Kidney (tissue), 14 donors: Measurements from ENCODE around the gene NDUFA8. TPM values are rescaled to one million over a fixed set of nuclear protein-coding genes. Genes with fewer than 3 reads are reported as not detected.

Experiments used
- DNase-seq, 5 donors: peaks; one replicate each; pipeline ENCODE4 v3.0.0-alpha.2; 2013 to 2020
- FAIRE-seq: peaks from 2 replicates; lab custom pipeline; 2012; peaks lifted over from hg19 to GRCh38; lab: Jason Lieb, UNC
- H3K27ac ChIP-seq, 2 donors: one replicate each; pipeline ENCODE4 v1.7.0; 2013; ENCODE audit warnings: low read depth in 2 of 2, low read length in 2 of 2, inconsistent platforms in 1 of 2
- H3K27me3 ChIP-seq: one replicate; pipeline ENCODE4 v1.7.1; 2013; ENCODE audit warnings: low read length, inconsistent platforms; ENCODE audit not compliant: control insufficient read depth, insufficient read depth
- H3K36me3 ChIP-seq, 3 donors: one replicate each; pipeline versions ENCODE4 v1.7.0 to v1.7.1; 2013; ENCODE audit warnings: low read length in 3 of 3, control low read depth in 1 of 3, inconsistent platforms in 1 of 3; ENCODE audit not compliant: insufficient read depth in 3 of 3, control insufficient read depth in 2 of 3
- H3K4me1 ChIP-seq, 3 donors: one replicate each; pipeline versions ENCODE4 v1.7.0 to v1.7.1; 2013; ENCODE audit warnings: low read length in 3 of 3, inconsistent platforms in 1 of 3, low read depth in 1 of 3; ENCODE audit not compliant: control insufficient read depth in 2 of 3, insufficient read depth in 2 of 3
- H3K4me3 ChIP-seq, 3 donors: one replicate each; pipeline versions ENCODE4 v1.7.0 to v1.8.1; 2013; ENCODE audit warnings: low read length in 3 of 3, control low read depth in 1 of 3, inconsistent platforms in 1 of 3
- H3K9ac ChIP-seq, 3 donors: one replicate each; pipeline versions ENCODE4 v1.7.0 to v1.7.1; 2013; ENCODE audit warnings: low read length in 3 of 3, control low read depth in 1 of 3, inconsistent platforms in 1 of 3
- H3K9me3 ChIP-seq, 3 donors: one replicate each; pipeline versions ENCODE4 v1.7.0 to v1.7.1; 2013; ENCODE audit warnings: low read length in 3 of 3, control low read depth in 1 of 3, inconsistent platforms in 1 of 3; ENCODE audit not compliant: control insufficient read depth in 2 of 3, insufficient read depth in 1 of 3
- intact Hi-C: fragments of 100-400 bp; cut with DNase I; formaldehyde crosslinking; loops from one replicate; pipeline ENCODE4 v1.11.1; 2022
- polyA plus RNA-seq: library from polyadenylated mRNA; stranded (reverse); fragments of 350-450 nt; fragmentation: Illumina TruSeq; extraction: RNeasy Lipid Tissue Mini Kit (QIAGEN cat#74804); gene quantifications from one replicate; pipeline ENCODE4 v1.2.3, GENCODE V29; 2014; ENCODE audit warnings: low read depth, low replicate concordance; ENCODE audit not compliant: insufficient read depth
- total RNA-seq: library from RNA; stranded (reverse); fragmentation: NEBNext Ultra II Directional; extraction: Animal tissue kit (Norgen Biotek cat#: 25700); gene quantifications from one replicate; pipeline ENCODE4 v1.2.1, GENCODE V29; 2021
- TF ChIP-seq, protein P1 (sequence below): IDR thresholded peaks from 3 replicates; pipeline ENCODE4 v1.5.1; 2012; ENCODE audit warnings: mild to moderate bottlenecking, moderate library complexity, borderline replicate concordance; ENCODE audit not compliant: insufficient read depth; ENCODE audit errors: extremely low read depth
- donor health status: control.
- donor health status: control.
- donor health status: control.
- donor health status: control.
- donor health status: control.
- donor health status: DM: yes; HTN: yes; CAD: no.
- donor health status: Normal renal cell carcinoma (clear cell type).

Gene NDUFA8
- total and polyA plus RNA-seq, 2 donors from 2014 or later: 42.5 to 264 TPM

DNA sequence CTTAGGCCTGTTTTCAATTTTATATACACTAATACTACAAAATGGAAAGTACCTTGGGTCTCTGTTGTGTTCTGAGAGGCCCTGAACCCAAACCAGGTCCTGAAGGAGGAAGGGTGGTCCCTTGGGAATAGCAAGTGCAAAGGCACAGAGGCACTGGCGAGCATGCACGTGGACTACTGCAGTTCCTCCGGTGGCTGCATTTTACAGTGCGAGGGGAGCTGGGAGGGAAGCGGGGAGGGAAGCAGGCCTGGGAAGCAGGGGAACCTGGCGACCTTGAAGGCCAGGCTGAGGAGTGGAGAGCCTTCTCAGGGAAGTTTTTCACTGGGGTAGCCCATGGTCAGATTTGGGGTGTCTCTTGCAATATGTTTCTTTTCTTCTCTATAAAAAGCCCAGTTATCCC is 34.1 kb upstream of the NDUFA8 start:
- FAIRE-seq: no peak
- intact Hi-C loops: no loop called here

DNA sequence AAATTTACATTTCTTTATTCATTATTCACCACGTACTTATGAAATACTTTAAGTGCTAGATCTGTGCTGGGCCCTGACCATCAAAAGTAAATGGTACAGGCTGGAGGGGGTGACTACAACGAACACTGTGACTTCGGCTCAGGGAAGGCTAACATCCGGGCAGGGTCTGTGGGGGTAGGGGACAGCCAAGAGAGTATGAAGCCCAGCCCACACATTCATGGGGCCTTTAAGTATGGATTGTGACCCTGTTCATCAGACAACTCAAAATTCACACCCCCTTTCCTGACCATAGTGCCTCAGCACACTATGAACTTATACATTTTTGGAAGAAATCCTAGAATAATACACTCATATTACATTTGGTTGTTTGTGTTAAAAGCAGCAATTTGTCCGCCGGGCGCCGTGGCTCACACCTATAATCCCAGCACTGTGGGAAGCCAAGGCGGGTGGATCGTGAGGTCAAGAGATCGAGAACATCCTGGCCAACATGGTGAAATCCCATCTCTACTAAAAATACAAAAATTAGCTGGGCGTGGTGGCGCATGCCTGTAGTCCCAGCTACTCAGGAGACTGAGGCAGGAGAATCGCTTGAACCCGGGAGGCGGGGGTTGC is 33.4 kb upstream of the NDUFA8 start:
- DNase-seq: no peak
- TF ChIP-seq, protein P1, sequence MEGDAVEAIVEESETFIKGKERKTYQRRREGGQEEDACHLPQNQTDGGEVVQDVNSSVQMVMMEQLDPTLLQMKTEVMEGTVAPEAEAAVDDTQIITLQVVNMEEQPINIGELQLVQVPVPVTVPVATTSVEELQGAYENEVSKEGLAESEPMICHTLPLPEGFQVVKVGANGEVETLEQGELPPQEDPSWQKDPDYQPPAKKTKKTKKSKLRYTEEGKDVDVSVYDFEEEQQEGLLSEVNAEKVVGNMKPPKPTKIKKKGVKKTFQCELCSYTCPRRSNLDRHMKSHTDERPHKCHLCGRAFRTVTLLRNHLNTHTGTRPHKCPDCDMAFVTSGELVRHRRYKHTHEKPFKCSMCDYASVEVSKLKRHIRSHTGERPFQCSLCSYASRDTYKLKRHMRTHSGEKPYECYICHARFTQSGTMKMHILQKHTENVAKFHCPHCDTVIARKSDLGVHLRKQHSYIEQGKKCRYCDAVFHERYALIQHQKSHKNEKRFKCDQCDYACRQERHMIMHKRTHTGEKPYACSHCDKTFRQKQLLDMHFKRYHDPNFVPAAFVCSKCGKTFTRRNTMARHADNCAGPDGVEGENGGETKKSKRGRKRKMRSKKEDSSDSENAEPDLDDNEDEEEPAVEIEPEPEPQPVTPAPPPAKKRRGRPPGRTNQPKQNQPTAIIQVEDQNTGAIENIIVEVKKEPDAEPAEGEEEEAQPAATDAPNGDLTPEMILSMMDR: no peak

More for the DNA sequence above, 34.1 kb upstream of the NDUFA8 start:
- no peaks in the 10 kb centered on the region for H3K9me3 ChIP-seq
- TF ChIP-seq, protein P1: no peak
- H3K4me3 ChIP-seq: no peak overlapping the region
- H3K9ac ChIP-seq: no peak overlapping the region
- peaks cover 0 to 3% (median 0%) of the 10 kb centered on the region in 3 donors for H3K4me1 ChIP-seq
- no peak overlapping the region for H3K27ac ChIP-seq
- no peaks in the 10 kb centered on the region for H3K27me3 ChIP-seq
- H3K36me3 ChIP-seq: no peaks in the 10 kb centered on the region
- DNase-seq: no peak

DNA sequence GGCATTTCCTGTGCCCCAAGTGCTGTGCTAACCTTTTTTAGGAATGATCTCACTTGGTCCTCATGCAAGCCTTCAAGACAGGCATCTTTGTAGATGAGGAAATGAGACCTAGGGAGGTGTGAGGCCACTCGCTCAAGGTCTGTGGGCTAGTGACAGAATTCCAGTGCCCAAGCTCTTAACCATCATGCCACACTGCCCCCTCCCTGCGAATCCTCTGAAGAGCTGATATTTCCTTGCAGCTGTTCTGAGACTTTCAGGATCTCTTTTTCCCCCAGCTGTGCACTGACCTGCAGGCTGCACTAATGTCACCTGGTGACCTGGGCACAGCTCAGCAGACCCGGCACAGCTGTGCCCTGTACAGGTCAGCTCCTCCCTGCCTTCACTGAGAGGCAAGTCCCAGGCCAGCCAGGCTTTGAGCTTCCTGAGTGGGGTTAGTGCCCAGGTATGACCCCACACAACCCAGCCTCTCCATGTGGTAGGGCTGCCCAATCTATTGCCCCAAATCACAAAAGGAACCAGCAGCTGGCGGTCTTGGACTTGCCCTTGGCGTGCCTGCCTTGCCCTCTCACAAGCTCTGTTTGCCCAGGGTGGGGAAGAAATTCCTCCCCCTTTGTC is 32.8 kb upstream of the NDUFA8 start:
- no peak for DNase-seq
- Histone ChIP-seq H3K4me1 (no peaks in the 10 kb centered on the region), H3K9me3 (no peaks in the 10 kb centered on the region), H3K36me3 (no peaks in the 10 kb centered on the region), H3K27ac (no peak overlapping the region), H3K27me3 (no peaks in the 10 kb centered on the region), H3K4me3 (no peak overlapping the region), H3K9ac (no peak overlapping the region)
- intact Hi-C loops: no loop called here
- no peak for FAIRE-seq
- TF ChIP-seq, protein P1: no peak

More for the DNA sequence above, 33.4 kb upstream of the NDUFA8 start:
- Histone ChIP-seq H3K4me1 (peaks cover 0 to 3% (median 0%) of the 10 kb centered on the region in 3 donors), H3K9ac (no peak overlapping the region), H3K27me3 (no peaks in the 10 kb centered on the region), H3K9me3 (no peaks in the 10 kb centered on the region), H3K4me3 (no peak overlapping the region), H3K36me3 (no peaks in the 10 kb centered on the region), H3K27ac (no peak overlapping the region)
- intact Hi-C loops: no loop called here
- no peak for FAIRE-seq
